Neural progenitor cell (in vitro differentiated cells): Measurements from ENCODE around the gene IDE. TPM values are rescaled to one million over a fixed set of nuclear protein-coding genes. Genes with fewer than 3 reads are reported as not detected.

Experiments
- DNase-seq: peaks from one replicate; pipeline ENCODE4 v3.0.0-alpha.2; 2016; ENCODE audit warnings: low spot score
- H2AFZ ChIP-seq: fragments of 200-600 bp; sonication (generic); replicated peaks from 2 replicates; pipeline ENCODE4 v1.6.1; 2016; ENCODE audit warnings: antibody characterized with exemption
- H3F3A ChIP-seq: fragments of 200-600 bp; sonication (generic); 2 replicates; pipeline ENCODE4 v1.6.1; 2016; ENCODE audit warnings: antibody characterized with exemption, low read depth
- H3K27ac ChIP-seq: fragments of 200-600 bp; sonication (generic); 2 replicates; pipeline ENCODE4 v1.5.1; 2016; ENCODE audit warnings: mild to moderate bottlenecking
- H3K27me3 ChIP-seq: fragments of 200-600 bp; sonication (generic); 2 replicates; pipeline ENCODE4 v1.6.1; 2016; ENCODE audit warnings: mild to moderate bottlenecking, moderate library complexity
- H3K36me3 ChIP-seq: fragments of 200-600 bp; sonication (generic); 2 replicates; pipeline ENCODE4 v1.5.1; 2016
- H3K4me1 ChIP-seq: fragments of 200-600 bp; sonication (generic); 2 replicates; pipeline ENCODE4 v1.6.1; 2016; ENCODE audit warnings: mixed run types
- H3K4me2 ChIP-seq: fragments of 200-600 bp; sonication (generic); 2 replicates; pipeline ENCODE4 v1.6.1; 2016
- H3K4me3 ChIP-seq: fragments of 200-600 bp; sonication (generic); 2 replicates; pipeline ENCODE4 v1.5.1; 2016
- H3K79me2 ChIP-seq: fragments of 200-600 bp; sonication (generic); 2 replicates; pipeline ENCODE4 v1.6.1; 2016; ENCODE audit warnings: low read depth
- H3K9ac ChIP-seq: fragments of 200-600 bp; sonication (generic); 2 replicates; pipeline ENCODE4 v1.6.1; 2016
- H3K9me3 ChIP-seq: fragments of 200-600 bp; sonication (generic); 2 replicates; pipeline ENCODE4 v1.5.1; 2016; ENCODE audit warnings: low read depth
- H4K20me1 ChIP-seq: fragments of 200-600 bp; sonication (generic); 2 replicates; pipeline ENCODE4 v1.6.1; 2016; ENCODE audit warnings: low read depth
- H3K27ac Mint-ChIP-seq: 3 replicates; pipeline ENCODE4 v1.8.0; 2021; ENCODE audit warnings: mixed read lengths
- H3K27me3 Mint-ChIP-seq: 2 replicates; pipeline ENCODE4 v1.8.0; 2022; ENCODE audit warnings: low read depth, mild to moderate bottlenecking, inconsistent platforms, moderate library complexity, mixed read lengths; ENCODE audit not compliant: insufficient read depth
- H3K36me3 Mint-ChIP-seq: 3 replicates; pipeline ENCODE4 v1.8.0; 2021; ENCODE audit warnings: mixed read lengths
- H3K4me1 Mint-ChIP-seq: 3 replicates; pipeline ENCODE4 v1.8.0; 2021; ENCODE audit warnings: mixed read lengths
- H3K4me3 Mint-ChIP-seq: 3 replicates; pipeline ENCODE4 v1.8.0; 2021; ENCODE audit warnings: mild to moderate bottlenecking, moderate library complexity, mixed read lengths
- H3K9me3 Mint-ChIP-seq: 3 replicates; pipeline ENCODE4 v1.8.0; 2020; ENCODE audit warnings: mixed read lengths
- CTCF ChIP-seq: fragments of 200-600 bp; sonication (generic); IDR thresholded peaks from 2 replicates; pipeline ENCODE4 v1.5.1; 2017; ENCODE audit warnings: antibody characterized with exemption, mild to moderate bottlenecking
- EZH2 ChIP-seq: fragments of 200-600 bp; sonication (generic); IDR thresholded peaks from 2 replicates; pipeline ENCODE4 v1.6.1; 2017; ENCODE audit warnings: antibody characterized with exemption, mild to moderate bottlenecking, moderate library complexity
- EZH2phosphoT487 ChIP-seq: fragments of 200-600 bp; sonication (generic); IDR thresholded peaks from 2 replicates; pipeline ENCODE4 v1.6.1; 2017; ENCODE audit warnings: antibody characterized with exemption
- total RNA-seq: library from RNA; depleted of rRNA; stranded (reverse); fragments of >200 nt; gene quantifications from 2 replicates; pipeline ENCODE4 v1.2.3, GENCODE V29; 2015; ENCODE audit warnings: low replicate concordance

The IDE gene
- total RNA-seq, 1 donor from 2014 or later = 44.8 TPM

GRCh38 chr10:92604841-92605240 lies 30.9 kb upstream of the IDE start:
- H3K4me2 ChIP-seq = no peak overlapping the region
- no peaks in the 10 kb centered on the region for H3K9me3 ChIP-seq
- peaks cover 29% of the 10 kb centered on the region for H3K9me3 Mint-ChIP-seq
- no peak for TF ChIP-seq EZH2phosphoT487
- no peak for TF ChIP-seq EZH2
- no peak for TF ChIP-seq CTCF
- H3K4me3 Mint-ChIP-seq = no peak overlapping the region
- H3K4me1 Mint-ChIP-seq = peaks cover 2% of the 10 kb centered on the region
- peaks cover 9% of the 10 kb centered on the region for H3K36me3 ChIP-seq
- H3K36me3 Mint-ChIP-seq = peaks cover 44% of the 10 kb centered on the region
- peaks cover 2% of the 10 kb centered on the region for H3K27me3 Mint-ChIP-seq
- no peak overlapping the region for H3K27ac ChIP-seq
- DNase-seq = no peak
- H2AFZ ChIP-seq = no peak overlapping the region
- no peaks in the 10 kb centered on the region for H3K27me3 ChIP-seq
- H3F3A ChIP-seq = no peaks in the 10 kb centered on the region
- H3K4me3 ChIP-seq = no peak overlapping the region
- no peak overlapping the region for H3K9ac ChIP-seq
- H3K4me1 ChIP-seq = no peaks in the 10 kb centered on the region
- H3K79me2 ChIP-seq = peaks cover 88% of the 10 kb centered on the region
- peaks cover 52% of the 10 kb centered on the region for H4K20me1 ChIP-seq
- peak overlapping the region; percentile 15 for H3K27ac Mint-ChIP-seq

- Histone ChIP-seq H2AFZ (no peak overlapping the region), H3K9me3 (no peaks in the 10 kb centered on the region), H3K27me3 (no peaks in the 10 kb centered on the region), H3K4me3 (no peak overlapping the region), H4K20me1 (peaks cover 72% of the 10 kb centered on the region), H3K4me2 (no peak overlapping the region), H3K9ac (no peak overlapping the region), H3K36me3 (no peaks in the 10 kb centered on the region), H3K27ac (no peak overlapping the region), H3K79me2 (peaks cover 100% of the 10 kb centered on the region), H3F3A (peaks cover 3% of the 10 kb centered on the region), H3K4me1 (peaks cover 16% of the 10 kb centered on the region)
- Mint-ChIP-seq H3K36me3 (peaks cover 47% of the 10 kb centered on the region), H3K27ac (no peak overlapping the region), H3K4me3 (no peak overlapping the region), H3K9me3 (peaks cover 52% of the 10 kb centered on the region), H3K27me3 (peaks cover 4% of the 10 kb centered on the region), H3K4me1 (peaks cover 7% of the 10 kb centered on the region)
- DNase-seq = no peak
- no peak for TF ChIP-seq EZH2phosphoT487
- TF ChIP-seq EZH2 = no peak
- no peak for TF ChIP-seq CTCF
Observed at GRCh38 chr10:92598321-92598720, 24.4 kb upstream of the IDE start.

- Histone ChIP-seq H3K27me3 (no peaks in the 10 kb centered on the region), H3K4me2 (peak overlapping the region; percentile 96), H3K4me1 (peaks cover 31% of the 10 kb centered on the region), H3K36me3 (no peaks in the 10 kb centered on the region), H3K9ac (no peak overlapping the region), H3F3A (peaks cover 31% of the 10 kb centered on the region), H3K4me3 (peak overlapping the region; percentile 77), H3K79me2 (peaks cover 76% of the 10 kb centered on the region), H3K9me3 (no peaks in the 10 kb centered on the region), H2AFZ (no peak overlapping the region), H4K20me1 (peaks cover 63% of the 10 kb centered on the region), H3K27ac (no peak overlapping the region)
- Mint-ChIP-seq H3K9me3 (peaks cover 30% of the 10 kb centered on the region), H3K36me3 (peaks cover 32% of the 10 kb centered on the region), H3K27ac (no peak overlapping the region), H3K4me3 (peak overlapping the region; percentile 96), H3K4me1 (peaks cover 29% of the 10 kb centered on the region), H3K27me3 (peaks cover 3% of the 10 kb centered on the region)
- no peak for TF ChIP-seq CTCF
- TF ChIP-seq EZH2phosphoT487 = no peak
- TF ChIP-seq EZH2 = no peak
- no peak for DNase-seq
Observed at GRCh38 chr10:92595505-92595904, 21.6 kb upstream of the IDE start.
